Sigmoid colon (tissue), 7 donors: ENCODE results near the gene ESRRA. TPM values are rescaled to one million over a fixed set of nuclear protein-coding genes. Genes with fewer than 3 reads are reported as not detected.

Experiments used
- DNase-seq: peaks from one replicate; pipeline ENCODE4 v3.0.0-alpha.2; 2019
- H3K27ac ChIP-seq, 4 donors: fragments of 200-600 bp; sonication (generic); one replicate each; pipeline ENCODE4 v1.5.1; 2016 to 2019; ENCODE audit warnings: mild to moderate bottlenecking in 1 of 4
- H3K27me3 ChIP-seq, 3 donors: fragments of 200-600 bp; sonication (generic); one replicate each; pipeline ENCODE4 v1.5.1; 2019; ENCODE audit warnings: mild to moderate bottlenecking in 1 of 3
- H3K36me3 ChIP-seq, 4 donors: fragments of 200-600 bp; sonication (generic); one replicate each; pipeline ENCODE4 v1.5.1; 2016 to 2019
- H3K4me1 ChIP-seq, 4 donors: fragments of 200-600 bp; sonication (generic); one replicate each; pipeline ENCODE4 v1.5.1; 2017 to 2019
- H3K4me3 ChIP-seq, 4 donors: fragments of 200-600 bp; sonication (generic); one replicate each; pipeline ENCODE4 v1.5.1; 2017 to 2019; ENCODE audit warnings: mild to moderate bottlenecking in 2 of 4, moderate library complexity in 1 of 4
- H3K9me3 ChIP-seq, 4 donors: fragments of 200-600 bp in 3 of 4; sonication (generic) in 3 of 4; one replicate each; pipeline versions ENCODE4 v1.5.1 to v1.6.1; 2013 to 2019
- CTCF ChIP-seq, 4 experiments: fragments of 450-650 bp in 3 of 4; fragments of 200-600 bp in 1 of 4; IDR thresholded peaks; one replicate each; pipeline ENCODE4 v1.5.1; 2016 to 2019; ENCODE audit warnings: antibody characterized with exemption in 4 of 4, mild to moderate bottlenecking in 3 of 4, moderate library complexity in 2 of 4
- EP300 ChIP-seq, 4 donors: sonication (generic); formaldehyde crosslinking; IDR thresholded peaks; one replicate each; pipeline ENCODE4 v1.6.1; 2017; ENCODE audit warnings: antibody characterized with exemption in 4 of 4
- POLR2A ChIP-seq, 2 donors: fragments of 450-650 bp; IDR thresholded peaks; one replicate each; pipeline ENCODE4 v1.6.1; 2016; ENCODE audit warnings: antibody characterized with exemption in 2 of 2, mild to moderate bottlenecking in 2 of 2, moderate library complexity in 2 of 2
- POLR2AphosphoS5 ChIP-seq, 4 donors: sonication (generic); formaldehyde crosslinking; IDR thresholded peaks; one replicate each; pipeline ENCODE4 v1.6.1; 2017; ENCODE audit warnings: antibody characterized with exemption in 4 of 4
- WGBS, 2 donors: extraction: QIAGEN DNeasy Blood & Tissue Kit; methylation state at CpG; one replicate each; pipeline ENCODE4 v1.1.7; 2013; 5-methylcytosine and 5-hydroxymethylcytosine counted together
- intact Hi-C: fragments of 100-400 bp; cut with DNase I; formaldehyde crosslinking; loops from one replicate; pipeline ENCODE4 v1.15.1; 2023
- polyA plus RNA-seq, 3 donors: library from polyadenylated mRNA; stranded (reverse); fragments of 200-250 nt; gene quantifications; one replicate each; pipeline ENCODE4 v1.2.3, GENCODE V29; 2013
- total RNA-seq, 4 donors: library from RNA; depleted of rRNA; stranded (reverse); fragments of >200 nt; gene quantifications; one replicate each; pipeline ENCODE4 v1.1.0, GENCODE V29; 2016
- donor health status: healthy with polysubstance abuse.
- donor health status: Bipolar disorder and iron deficiency.
- donor health status: healthy.

Gene ESRRA
- total and polyA plus RNA-seq, 7 donors = 39.9 to 244 (median 48.7) TPM

- Histone ChIP-seq H3K4me1 (peaks cover 0 to 24% (median 12%) of the 10 kb centered on the region in 4 donors), H3K27ac (peak overlapping the region; percentile 78 to 84 (median 82)), H3K27me3 (no peaks in the 10 kb centered on the region), H3K36me3 (no peaks in the 10 kb centered on the region), H3K9me3 (no peaks in the 10 kb centered on the region), H3K4me3 (peak overlapping the region; percentile 9 to 44 (median 39))
- TF ChIP-seq POLR2AphosphoS5 (IDR thresholded peaks at IDR 0.05) (no peak), POLR2A (IDR thresholded peaks at IDR 0.05) (no peak), CTCF (IDR thresholded peaks at IDR 0.05) (no peak), EP300 (IDR thresholded peaks at IDR 0.05) (no peak)
- intact Hi-C loops = loop anchor here (2.0 kb wide), 1 partner anchor 24 kb away; the partner anchor contains the start of gene PRDX5
- DNase-seq = no peak
- WGBS, 2 donors = 57 to 71% methylated on average over 29 of the region's 29 CpGs
Observed at GRCh38 chr11:64342869-64343745, 37.8 kb downstream of the ESRRA start.

- H3K9me3 ChIP-seq = no peaks in the 10 kb centered on the region
- no peaks in the 10 kb centered on the region for H3K27me3 ChIP-seq
- no peaks in the 10 kb centered on the region for H3K36me3 ChIP-seq
- 83 to 91% methylated on average over 18 of the region's 18 CpGs for WGBS, 2 donors
- intact Hi-C loops = loop anchor here (2.0 kb wide), 1 partner anchor 25 kb away; the partner anchor contains the start of gene PRDX5
- H3K4me1 ChIP-seq = peaks cover 0 to 24% (median 12%) of the 10 kb centered on the region in 4 donors
- no peak overlapping the region for H3K27ac ChIP-seq
- DNase-seq = no peak
- no peak overlapping the region for H3K4me3 ChIP-seq
- TF ChIP-seq POLR2A (IDR thresholded peaks at IDR 0.05) = no peak
Observed at GRCh38 chr11:64343767-64344559, 38.6 kb downstream of the ESRRA start.

- TF ChIP-seq CTCF (IDR thresholded peaks at IDR 0.05) (no peak), POLR2AphosphoS5 (IDR thresholded peaks at IDR 0.05) (no peak), POLR2A (IDR thresholded peaks at IDR 0.05) (no peak), EP300 (IDR thresholded peaks at IDR 0.05) (no peak)
- intact Hi-C loops = no loop called here
- no peak overlapping the region for H3K4me3 ChIP-seq
- no peak for DNase-seq
- no peaks in the 10 kb centered on the region for H3K36me3 ChIP-seq
- H3K4me1 ChIP-seq = peaks cover 0 to 24% (median 12%) of the 10 kb centered on the region in 4 donors
- 96 to 97% methylated on average over 28 of the region's 28 CpGs for WGBS, 2 donors
- H3K9me3 ChIP-seq = no peaks in the 10 kb centered on the region
- no peak overlapping the region for H3K27ac ChIP-seq
- H3K27me3 ChIP-seq = no peaks in the 10 kb centered on the region
Observed at GRCh38 chr11:64344787-64345186, 39.5 kb downstream of the ESRRA start.

- DNase-seq = no peak
Observed at GRCh38 chr11:64347193-64347867, 42.0 kb downstream of the ESRRA start.

More at GRCh38 chr11:64347193-64347867, 42.0 kb downstream of the ESRRA start:
- no peak overlapping the region for H3K27ac ChIP-seq
- no peak overlapping the region for H3K4me3 ChIP-seq
- no peaks in the 10 kb centered on the region for H3K27me3 ChIP-seq
- no peak for TF ChIP-seq POLR2AphosphoS5 (IDR thresholded peaks at IDR 0.05)
- TF ChIP-seq CTCF (IDR thresholded peaks at IDR 0.05) = no peak
- TF ChIP-seq EP300 (IDR thresholded peaks at IDR 0.05) = no peak
- no peak for TF ChIP-seq POLR2A (IDR thresholded peaks at IDR 0.05)
- no peaks in the 10 kb centered on the region for H3K9me3 ChIP-seq
- intact Hi-C loops = no loop called here
- WGBS, 2 donors = 88 to 91% methylated on average over 12 of the region's 12 CpGs
- peaks cover 0 to 11% (median 4%) of the 10 kb centered on the region in 4 donors for H3K4me1 ChIP-seq
- no peaks in the 10 kb centered on the region for H3K36me3 ChIP-seq
